Activated CD4-positive, alpha-beta T cell treated with anti-CD3 and anti-CD28 coated beads for 36 hours (primary cell): ENCODE measurements around the gene HAAO. TPM values are rescaled to one million over a fixed set of nuclear protein-coding genes. Genes with fewer than 3 reads are reported as not detected.

Source experiments
- ATAC-seq: fragments of 200-7000 bp; cut with Tn5 transposase; one replicate; pipeline ENCODE4 v1.10.0; 2021; ENCODE audit warnings: mild to moderate bottlenecking, moderate library complexity
- CTCF ChIA-PET: fragments of 350-600 bp; sonication (Branson Sonifier 250); formaldehyde crosslinking; loops from one replicate; lab custom pipeline; 2021; ENCODE audit warnings: antibody characterized with exemption; lab: Charles Lee
- POLR2A ChIA-PET: fragments of 350-600 bp; sonication (Branson Sonifier 250); formaldehyde crosslinking; loops from one replicate; lab custom pipeline; 2021; ENCODE audit warnings: antibody characterized with exemption, inconsistent platforms; lab: Charles Lee
- DNase-seq: peaks from one replicate; pipeline ENCODE4 v3.0.0-alpha.2; 2020
- H3K27ac Mint-ChIP-seq: one replicate; pipeline ENCODE4 v1.8.0; 2021; ENCODE audit warnings: mixed read lengths
- H3K27me3 Mint-ChIP-seq: one replicate; pipeline ENCODE4 v1.8.0; 2021; ENCODE audit warnings: mixed read lengths
- H3K36me3 Mint-ChIP-seq: one replicate; pipeline ENCODE4 v1.8.0; 2021; ENCODE audit warnings: low read depth, mixed read lengths
- H3K4me1 Mint-ChIP-seq: one replicate; pipeline ENCODE4 v1.8.0; 2021; ENCODE audit warnings: mixed read lengths
- H3K4me3 Mint-ChIP-seq: one replicate; pipeline ENCODE4 v1.8.0; 2021; ENCODE audit warnings: mild to moderate bottlenecking, moderate library complexity, mixed read lengths
- H3K9me3 Mint-ChIP-seq: one replicate; pipeline ENCODE4 v1.8.0; 2021; ENCODE audit warnings: low read depth, mixed read lengths
- intact Hi-C, 2 experiments: fragments of 100-400 bp; cut with DNase I in 1 of 2; cut with micrococcal nuclease in 1 of 2; formaldehyde crosslinking; loops; one replicate each; pipeline versions ENCODE4 v1.14.2 to v1.15.1; 2022 to 2024; cut with DNase I, micrococcal nuclease
- total RNA-seq, 2 experiments: library from RNA; stranded (reverse); gene quantifications; one replicate each; pipeline ENCODE4 v1.2.3, GENCODE V29; 2021

Gene HAAO
- total RNA-seq, 2 experiments from 2014 or later: 0.86 to 1.2 TPM

GRCh38 chr2:42783511-42783910 is 8.9 kb downstream of the HAAO start:
- ATAC-seq (no peak), DNase-seq (no peak)
- Mint-ChIP-seq H3K4me3 (no peak overlapping the region), H3K27ac (no peak overlapping the region), H3K9me3 (peaks cover 3% of the 10 kb centered on the region), H3K36me3 (peaks cover 1% of the 10 kb centered on the region), H3K4me1 (no peaks in the 10 kb centered on the region), H3K27me3 (peaks cover 2% of the 10 kb centered on the region)
- intact Hi-C loops: no loop called here
- ChIA-PET POLR2A (no interaction called here), CTCF (interaction anchor here (0.5 to 1.0 kb wide), 2 partner anchors 84 to 138 kb away, joined by 3 read pairs; no protein-coding TSS in a partner anchor)

DNA sequence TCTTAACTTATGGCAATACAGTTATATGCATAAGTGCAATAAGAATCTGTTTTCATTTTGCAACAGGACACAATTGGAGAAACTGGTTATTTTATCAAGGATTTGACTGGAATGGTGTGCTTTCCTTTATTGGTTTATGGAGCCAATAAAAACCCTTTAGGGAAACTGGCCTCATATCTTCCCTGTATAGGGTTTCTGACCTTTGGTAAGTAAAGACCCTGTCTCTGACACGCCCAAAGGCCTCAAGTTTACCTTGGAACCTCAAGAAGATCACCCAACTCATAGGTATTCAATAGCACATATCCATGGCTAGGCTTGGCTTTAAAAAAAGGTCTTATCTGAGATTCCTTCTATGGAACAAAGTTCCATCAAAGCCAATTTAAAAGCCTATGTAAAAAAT is 11.2 kb downstream of the HAAO start:
- Mint-ChIP-seq H3K4me1 (peaks cover 5% of the 10 kb centered on the region), H3K27me3 (no peaks in the 10 kb centered on the region), H3K27ac (no peak overlapping the region), H3K36me3 (peaks cover 5% of the 10 kb centered on the region), H3K4me3 (no peak overlapping the region), H3K9me3 (peaks cover 7% of the 10 kb centered on the region)
- DNase-seq (no peak), ATAC-seq (no peak)
- intact Hi-C loops: no loop called here
- POLR2A ChIA-PET: interaction anchor here (0.7 kb wide), 1 partner anchor 993 kb away, joined by 4 read pairs; no protein-coding TSS in a partner anchor
- CTCF ChIA-PET: interaction anchor here (0.6 kb wide), 1 partner anchor 9 kb away, joined by 3 read pairs; no protein-coding TSS in a partner anchor

DNA sequence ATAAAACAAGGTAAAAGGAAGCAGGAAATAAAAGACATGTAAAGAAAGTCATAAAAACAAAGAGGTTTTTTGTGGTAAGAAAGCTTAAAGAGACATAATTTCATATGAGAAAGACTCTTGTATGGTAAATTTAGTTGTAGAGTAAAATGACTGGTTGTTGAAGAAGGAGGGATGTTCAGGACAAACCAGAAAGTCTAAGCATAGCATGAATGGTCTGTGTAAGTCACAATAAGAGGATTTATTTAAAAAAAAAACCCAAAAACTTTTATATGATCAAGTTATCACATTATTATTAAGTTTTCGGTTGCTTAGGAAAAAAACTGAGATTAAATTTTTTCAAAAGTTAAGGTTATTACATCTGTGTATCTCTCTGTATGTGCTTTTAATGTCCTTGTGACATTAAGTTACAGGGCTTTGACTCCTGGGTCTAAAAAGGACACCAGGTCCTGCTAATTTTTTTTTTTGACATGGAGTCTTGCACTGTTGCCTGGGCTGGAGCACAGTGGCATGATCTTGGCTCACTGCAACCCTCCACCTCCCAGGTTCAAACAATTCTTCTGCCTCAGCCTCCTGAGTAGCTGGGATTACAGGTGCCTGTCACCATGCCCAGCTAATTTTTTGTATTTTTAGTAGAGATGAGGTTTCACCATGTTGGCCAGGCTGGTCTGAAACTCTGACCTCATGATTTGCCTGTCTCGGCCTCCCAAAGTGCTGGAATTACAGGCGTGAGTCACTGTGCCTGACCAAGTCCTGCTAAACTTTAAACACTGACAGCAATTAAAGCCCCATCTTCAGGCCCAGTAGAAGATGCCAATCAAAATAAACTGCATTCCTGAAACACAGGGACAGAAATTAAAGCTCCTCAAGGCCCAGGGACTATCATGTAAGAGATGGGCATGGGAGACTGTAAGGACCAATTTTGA is 14.2 kb downstream of the HAAO start:
- POLR2A ChIA-PET: no interaction called here

DNA sequence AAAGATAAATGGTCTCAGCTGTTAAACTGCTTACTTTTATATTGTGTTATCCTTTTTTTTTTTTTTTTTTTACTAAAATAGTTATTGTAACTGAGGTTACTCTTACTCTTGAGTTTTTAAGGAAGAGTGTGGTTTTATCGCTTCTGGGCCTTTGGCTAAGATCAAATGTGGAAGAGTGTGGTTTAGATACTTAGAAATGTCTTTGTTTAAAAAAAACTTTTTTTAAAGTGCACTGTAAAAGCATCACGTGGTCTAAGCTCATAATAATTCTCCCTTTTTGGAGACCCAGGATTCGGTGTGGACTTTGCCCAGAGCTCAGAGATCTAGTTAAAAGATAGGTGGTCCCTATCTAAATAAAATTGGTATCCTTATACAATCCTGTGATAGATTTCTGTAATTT is 16.6 kb downstream of the HAAO start:
- POLR2A ChIA-PET: no interaction called here

More for the DNA sequence above, 14.2 kb downstream of the HAAO start:
- Mint-ChIP-seq H3K27me3 (no peaks in the 10 kb centered on the region), H3K4me1 (peaks cover 16% of the 10 kb centered on the region), H3K27ac (no peak overlapping the region), H3K9me3 (peaks cover 7% of the 10 kb centered on the region), H3K36me3 (peaks cover 5% of the 10 kb centered on the region), H3K4me3 (no peak overlapping the region)
- intact Hi-C loops: no loop called here
- DNase-seq (no peak), ATAC-seq (no peak)
- CTCF ChIA-PET: interaction anchor here (0.6 to 1.1 kb wide), 4 partner anchors 15 to 550 kb away, joined by 3 read pairs; no protein-coding TSS in a partner anchor

DNA sequence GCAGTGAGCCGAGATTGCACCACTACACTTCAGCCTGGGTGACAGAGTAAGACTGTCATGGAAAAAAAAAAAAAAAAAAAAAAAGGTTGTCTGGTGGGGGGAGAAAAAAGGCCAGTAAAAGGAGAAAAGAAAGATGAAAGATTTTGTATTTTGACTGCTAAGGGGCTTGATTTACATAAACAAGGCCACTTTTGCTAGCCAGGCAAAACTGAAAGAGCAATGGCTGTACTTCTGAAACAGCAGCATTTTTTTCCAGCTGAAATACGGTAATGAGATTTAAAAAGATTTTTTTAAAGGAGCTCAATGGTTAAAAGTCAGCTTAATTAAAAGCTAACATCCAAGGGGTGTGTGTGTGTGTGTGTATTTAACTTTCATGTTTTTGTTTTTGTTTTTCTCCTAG is 17.2 kb downstream of the HAAO start:
- Mint-ChIP-seq H3K9me3 (peaks cover 4% of the 10 kb centered on the region), H3K36me3 (peaks cover 3% of the 10 kb centered on the region), H3K4me1 (peaks cover 16% of the 10 kb centered on the region), H3K27me3 (no peaks in the 10 kb centered on the region), H3K27ac (no peak overlapping the region), H3K4me3 (no peak overlapping the region)
- no peak for ATAC-seq
- DNase-seq: no peak
- ChIA-PET CTCF (no interaction called here), POLR2A (no interaction called here)
- intact Hi-C loops: no loop called here

More for the DNA sequence above, 16.6 kb downstream of the HAAO start:
- H3K4me3 Mint-ChIP-seq: no peak overlapping the region
- ATAC-seq: no peak
- H3K9me3 Mint-ChIP-seq: peaks cover 4% of the 10 kb centered on the region
- intact Hi-C loops: no loop called here
- no peaks in the 10 kb centered on the region for H3K27me3 Mint-ChIP-seq
- CTCF ChIA-PET: interaction anchor here (0.6 kb wide), 1 partner anchor 346 kb away, joined by 3 read pairs; no protein-coding TSS in a partner anchor
- no peak for DNase-seq
- H3K27ac Mint-ChIP-seq: no peak overlapping the region
- H3K36me3 Mint-ChIP-seq: peaks cover 3% of the 10 kb centered on the region
- peaks cover 16% of the 10 kb centered on the region for H3K4me1 Mint-ChIP-seq

GRCh38 chr2:42771546-42772153 is 20.7 kb downstream of the HAAO start:
- Mint-ChIP-seq H3K4me1 (peaks cover 14% of the 10 kb centered on the region), H3K9me3 (no peaks in the 10 kb centered on the region), H3K27me3 (no peaks in the 10 kb centered on the region), H3K36me3 (no peaks in the 10 kb centered on the region), H3K4me3 (no peak overlapping the region), H3K27ac (no peak overlapping the region)
- ChIA-PET CTCF (no interaction called here), POLR2A (interaction anchor here (0.7 kb wide), 1 partner anchor 178 kb away, joined by 3 read pairs; no protein-coding TSS in a partner anchor)
- no peak for ATAC-seq
- intact Hi-C loops: no loop called here
- no peak for DNase-seq

DNA sequence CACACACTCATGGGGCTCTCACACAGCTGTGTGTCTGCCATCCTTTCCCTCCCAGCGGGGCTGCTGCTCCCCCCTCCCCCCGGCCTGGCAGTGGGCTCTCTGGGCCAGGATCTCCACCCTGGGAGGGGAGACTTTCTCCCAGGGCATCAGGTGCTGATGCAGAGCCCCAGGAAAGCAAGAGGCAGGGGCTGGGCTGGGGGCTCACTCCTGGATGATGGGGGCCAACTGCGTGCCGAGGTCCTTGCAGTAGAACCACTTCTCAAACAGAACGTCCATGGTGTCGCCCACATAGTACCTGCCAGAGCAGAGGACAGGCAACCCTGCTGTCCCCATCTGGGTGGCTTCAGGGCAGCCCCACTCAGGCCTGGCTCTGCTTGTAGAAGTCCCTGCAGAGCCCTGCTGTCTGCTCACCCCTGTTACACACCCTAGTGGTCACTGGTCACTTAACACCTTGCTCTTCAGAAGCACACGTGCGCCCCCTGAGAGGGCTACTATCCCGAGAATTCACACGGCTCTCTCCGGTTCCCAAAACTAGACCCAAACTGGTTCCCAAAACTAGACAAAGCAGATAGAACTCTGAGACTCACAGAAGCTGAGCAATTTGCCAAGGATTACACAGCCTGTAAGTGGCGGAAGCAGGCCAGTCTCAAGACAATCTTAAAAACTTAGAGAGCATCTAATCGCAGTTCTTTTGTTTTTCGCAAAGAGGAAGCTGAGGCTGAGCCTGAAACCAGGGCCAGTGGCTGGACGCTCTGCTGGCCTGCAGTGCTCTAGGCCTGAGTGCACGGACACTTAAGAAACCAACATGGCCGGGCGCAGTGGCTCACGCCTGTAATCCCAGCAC is 21.9 kb downstream of the HAAO start:
- H3K4me1 Mint-ChIP-seq: peaks cover 6% of the 10 kb centered on the region
- H3K9me3 Mint-ChIP-seq: no peaks in the 10 kb centered on the region
- intact Hi-C loops: no loop called here
- no peaks in the 10 kb centered on the region for H3K27me3 Mint-ChIP-seq
- DNase-seq (peak; percentile 27), ATAC-seq (peak; percentile 68)
- POLR2A ChIA-PET: interaction anchor here (0.7 kb wide), 1 partner anchor 177 kb away, joined by 3 read pairs; no protein-coding TSS in a partner anchor
- no peak overlapping the region for H3K4me3 Mint-ChIP-seq
- no peaks in the 10 kb centered on the region for H3K36me3 Mint-ChIP-seq
- H3K27ac Mint-ChIP-seq: no peak overlapping the region
- CTCF ChIA-PET: no interaction called here

DNA sequence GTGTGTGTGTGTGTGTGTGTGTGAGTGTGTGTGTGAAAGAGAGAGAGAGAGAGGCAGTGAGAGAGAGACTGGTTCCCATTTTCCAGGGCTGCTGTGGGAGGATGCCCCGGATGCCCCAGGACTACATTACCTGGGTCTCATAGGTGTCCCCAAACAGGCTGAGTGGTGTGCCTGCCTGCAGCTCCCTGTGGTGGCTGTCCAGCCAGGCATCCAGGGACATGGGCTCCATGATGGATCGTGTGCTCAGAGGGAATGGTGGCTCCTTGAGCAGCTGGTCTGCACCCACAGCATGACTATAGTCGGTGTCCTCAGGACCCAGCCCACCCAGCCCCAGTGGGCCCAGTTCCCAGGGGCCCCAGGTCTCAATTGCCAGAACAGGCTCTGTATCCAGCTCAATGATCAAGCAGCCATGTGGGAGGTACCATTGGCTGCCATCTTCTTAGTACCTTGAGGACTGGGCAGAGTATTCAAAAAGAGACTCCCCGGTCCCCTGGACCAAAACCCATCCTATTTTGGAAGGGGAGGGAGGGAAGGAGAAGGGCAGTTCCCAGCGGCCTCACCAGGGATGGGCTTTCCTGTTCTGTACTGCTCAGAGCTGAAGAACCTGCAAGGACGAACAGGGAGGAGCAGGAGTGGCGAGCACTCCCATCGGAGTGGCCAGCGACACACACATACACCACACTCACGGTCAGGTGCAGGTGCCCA is 22.6 kb downstream of the HAAO start:
- no peak for ATAC-seq
- no peaks in the 10 kb centered on the region for H3K4me1 Mint-ChIP-seq
- no peak overlapping the region for H3K4me3 Mint-ChIP-seq

DNA sequence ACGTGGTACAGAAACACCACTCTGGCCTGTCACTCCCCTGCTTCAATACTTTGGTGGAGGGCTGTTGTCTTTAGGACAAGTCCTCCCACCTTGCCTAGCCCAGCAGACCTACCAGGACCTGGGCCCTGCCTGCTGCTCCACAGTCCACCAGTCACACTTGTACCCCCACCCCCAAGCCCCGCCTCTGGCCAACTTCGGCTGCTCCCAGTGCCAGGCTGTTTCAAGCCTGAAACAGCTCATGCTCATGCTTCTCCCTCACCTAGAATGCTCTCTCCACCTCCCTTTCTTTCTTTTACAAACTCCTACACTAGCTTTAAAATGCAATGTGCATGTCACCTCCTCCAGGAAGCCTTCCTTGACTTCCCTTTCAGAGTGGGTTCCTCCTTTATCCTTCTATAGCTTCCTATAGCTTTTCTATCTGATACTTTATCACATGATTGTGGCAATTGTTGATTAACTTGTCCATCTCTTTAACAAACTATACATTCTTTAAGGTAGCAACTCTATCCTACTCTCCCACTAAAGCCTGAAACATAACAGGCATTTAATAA is 23.6 kb downstream of the HAAO start:
- DNase-seq (no peak), ATAC-seq (no peak)
- no peaks in the 10 kb centered on the region for H3K36me3 Mint-ChIP-seq
- intact Hi-C loops: no loop called here
- no peaks in the 10 kb centered on the region for H3K4me1 Mint-ChIP-seq
- H3K9me3 Mint-ChIP-seq: no peaks in the 10 kb centered on the region
- H3K27ac Mint-ChIP-seq: no peak overlapping the region
- H3K27me3 Mint-ChIP-seq: no peaks in the 10 kb centered on the region
- H3K4me3 Mint-ChIP-seq: no peak overlapping the region
- ChIA-PET CTCF (interaction anchor here (0.7 kb wide), 1 partner anchor 220 kb away, joined by 3 read pairs; no protein-coding TSS in a partner anchor), POLR2A (no interaction called here)

More for the DNA sequence above, 22.6 kb downstream of the HAAO start:
- no peak overlapping the region for H3K27ac Mint-ChIP-seq
- H3K9me3 Mint-ChIP-seq: no peaks in the 10 kb centered on the region
- intact Hi-C loops: no loop called here
- H3K36me3 Mint-ChIP-seq: no peaks in the 10 kb centered on the region
- no peak for DNase-seq
- no peaks in the 10 kb centered on the region for H3K27me3 Mint-ChIP-seq
- CTCF ChIA-PET: interaction anchor here (0.7 kb wide), 1 partner anchor 221 kb away, joined by 3 read pairs; no protein-coding TSS in a partner anchor
- POLR2A ChIA-PET: no interaction called here

DNA sequence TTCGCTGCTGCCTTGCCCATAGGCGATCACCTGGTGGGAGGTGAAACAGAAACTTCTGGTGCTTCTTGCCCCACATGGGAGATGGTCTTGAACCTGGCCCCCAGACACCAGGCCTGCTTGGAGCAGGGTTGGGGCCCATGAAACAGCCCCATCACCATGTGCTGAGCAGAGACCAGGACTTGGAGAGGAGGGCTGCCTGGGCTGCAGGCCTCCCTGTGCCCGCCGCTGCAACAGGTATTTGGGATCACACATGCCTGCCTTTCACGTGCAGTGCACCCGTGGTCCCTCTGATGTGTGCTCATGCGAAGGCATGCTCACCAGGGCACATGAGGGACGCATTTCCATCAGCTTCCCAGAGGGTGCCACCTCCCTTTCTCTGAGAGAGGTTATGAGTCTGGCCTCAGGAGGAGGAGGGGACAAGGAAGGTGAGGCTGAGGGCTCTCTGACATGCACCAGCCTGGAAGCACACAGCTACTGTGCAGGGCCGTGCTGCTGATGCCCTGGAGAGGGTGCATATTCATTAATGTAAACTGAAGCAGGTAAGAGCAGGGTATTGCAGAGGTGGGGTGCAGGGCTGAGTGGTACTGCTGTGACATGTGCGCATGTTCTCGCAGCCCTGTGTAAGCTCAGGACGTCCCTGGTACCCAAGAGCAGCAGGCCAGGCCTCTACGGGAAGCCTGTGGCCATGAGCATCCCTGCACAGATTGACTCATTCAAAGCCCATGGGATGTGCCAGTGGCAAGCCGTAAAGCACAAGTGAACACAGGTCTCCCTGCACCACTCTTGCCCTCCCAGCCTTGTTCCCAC is 24.3 kb downstream of the HAAO start:
- intact Hi-C loops: no loop called here
- Mint-ChIP-seq H3K4me1 (no peaks in the 10 kb centered on the region), H3K36me3 (no peaks in the 10 kb centered on the region), H3K27ac (no peak overlapping the region), H3K27me3 (no peaks in the 10 kb centered on the region), H3K9me3 (no peaks in the 10 kb centered on the region), H3K4me3 (no peak overlapping the region)
- DNase-seq (no peak), ATAC-seq (no peak)
- ChIA-PET CTCF (no interaction called here), POLR2A (no interaction called here)
